GM18873 (cell line): ENCODE results near the gene KRT71.
"Not testable (repeated sequence)": the region's sequence is repeated elsewhere in the genome, so short reads cannot be mapped to it uniquely, and the experiment has no call there.

ENCODE experiments used
- ATAC-seq: cut with Tn5 transposase; IDR thresholded peaks from one replicate; pipeline ENCODE4 v1.9.1; 2021; ENCODE audit warnings: mild to moderate bottlenecking, moderate library complexity, moderate number of reproducible peaks; ENCODE audit not compliant: unreplicated experiment, low FRiP score

KRT71 gene

GRCh38 chr12:52500574-52500973 lies 52.4 kb downstream of the KRT71 start:
- ATAC-seq, result not testable (repeated sequence)

- no peak for ATAC-seq
These were observed 53.0 kb downstream of the KRT71 start for GRCh38 chr12:52499806-52500560.

DNA sequence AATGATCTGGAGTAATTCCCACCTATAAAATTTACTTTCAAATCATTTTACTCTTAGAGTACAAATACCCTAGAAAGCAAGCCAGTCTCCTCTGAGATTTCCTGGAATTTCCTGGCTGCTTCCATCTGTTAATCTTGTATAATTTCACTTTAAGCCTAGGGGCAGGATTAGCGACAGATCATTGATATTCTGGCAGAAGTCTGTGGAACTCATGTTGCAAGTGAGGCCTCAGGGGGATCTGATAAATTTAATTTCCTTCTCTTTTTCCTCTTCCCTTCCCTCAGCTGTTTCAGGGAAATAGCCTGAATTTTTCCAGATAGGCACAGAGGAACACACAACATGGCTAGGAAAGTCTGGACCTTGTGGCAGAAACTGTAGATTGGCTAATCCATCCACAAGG lies 54.0 kb downstream of the KRT71 start:
- ATAC-seq, result no peak

DNA sequence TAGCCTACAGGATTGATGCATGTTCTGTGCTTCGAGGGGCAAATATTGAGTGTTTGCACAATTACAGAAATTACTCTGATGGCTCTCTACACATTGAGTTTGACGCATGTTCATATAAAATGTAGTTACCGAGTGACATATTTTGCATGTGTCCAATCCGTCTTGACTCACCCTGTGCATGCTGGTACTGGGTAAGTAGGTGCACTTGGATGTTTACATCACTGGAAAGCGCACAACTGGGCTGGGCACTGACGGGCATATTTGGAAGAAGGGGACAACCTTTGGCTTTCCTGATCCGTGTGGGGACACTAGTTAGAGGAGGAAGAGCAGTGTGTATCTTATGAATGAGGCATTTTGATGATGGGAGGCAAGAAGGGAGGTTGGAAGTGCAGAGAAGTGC lies 55.0 kb downstream of the KRT71 start:
- no peak for ATAC-seq

- no peak for ATAC-seq
These were observed 56.3 kb downstream of the KRT71 start for GRCh38 chr12:52496590-52497071.

- no peak for ATAC-seq
These were observed 56.9 kb downstream of the KRT71 start for GRCh38 chr12:52496054-52496453.

DNA sequence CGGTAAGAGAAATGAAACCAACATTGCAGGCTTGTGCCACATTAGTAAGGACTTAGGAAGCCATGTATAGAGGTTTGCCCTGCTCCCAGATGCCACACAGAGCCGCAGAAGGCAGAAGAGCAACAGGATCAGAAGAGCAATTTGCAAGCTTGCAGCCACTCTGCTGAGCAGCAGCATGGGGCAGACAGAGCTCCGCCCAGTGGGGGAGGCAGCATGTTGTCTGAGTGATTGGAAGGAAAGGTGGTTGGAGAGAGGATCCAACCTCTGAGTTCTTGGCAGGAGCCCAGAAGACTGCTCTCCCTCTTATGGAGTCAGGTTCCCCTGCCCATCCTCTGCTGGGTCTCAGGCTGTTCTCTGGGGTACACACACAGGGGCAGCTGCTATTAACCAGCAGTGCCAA lies 57.6 kb downstream of the KRT71 start:
- ATAC-seq, result no peak

DNA sequence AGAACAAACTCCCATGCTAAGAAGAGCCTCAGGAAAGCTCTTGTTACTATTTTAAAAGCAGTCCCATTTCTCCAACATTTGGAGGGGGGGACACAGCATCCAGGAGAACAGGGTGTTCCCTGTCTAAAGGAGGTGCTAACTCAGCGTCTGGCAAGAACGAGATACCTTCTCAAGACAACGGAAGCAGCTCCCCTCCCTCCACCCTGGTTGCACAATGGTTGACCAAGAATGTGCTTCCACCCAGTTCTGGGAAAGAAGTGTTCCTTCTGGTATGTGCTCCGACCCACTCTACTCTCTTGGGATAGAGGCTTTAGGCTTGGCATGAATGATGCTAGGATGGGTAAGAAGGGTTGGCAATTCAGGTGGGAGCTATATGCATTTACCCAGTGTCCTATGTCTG lies 58.4 kb downstream of the KRT71 start:
- ATAC-seq, result no peak

GRCh38 chr12:52494100-52494499 lies 58.8 kb downstream of the KRT71 start:
- ATAC-seq, result no peak
